HCT116 (cell line): ENCODE results near the gene GSTM5. TPM values are rescaled to one million over a fixed set of nuclear protein-coding genes. Genes with fewer than 3 reads are reported as not detected.
A peak's percentile ranks its signal among the peaks of the same experiment; 100 is the strongest.

Experiments used
- ATAC-seq: fragments of 200-7000 bp; cut with Tn5 transposase; 2 replicates; pipeline ENCODE4 v1.9.1; 2020; ENCODE audit warnings: mild to moderate bottlenecking, moderate library complexity
- BruUV-seq: library from RNA; stranded (reverse); fragments of 400-500 nt; replicated peaks from 2 replicates; lab custom pipeline; 2021; lab: Mats Ljungman, UMichigan
- CTCF ChIA-PET: fragments of 300-600 bp; sonication (Branson Sonifier 250); formaldehyde crosslinking; loops from one replicate; lab custom pipeline; 2021; ENCODE audit warnings: antibody characterized with exemption; lab: Charles Lee
- POLR2A ChIA-PET: fragments of 300-600, 350-600 bp; sonication (Branson Sonifier 250); formaldehyde crosslinking; loops from one replicate; lab custom pipeline; 2021; ENCODE audit warnings: antibody characterized with exemption; lab: Charles Lee
- RAD21 ChIA-PET, 2 experiments: fragments of 300-600 bp; sonication (Branson Sonifier 250); formaldehyde crosslinking; loops; one replicate each; lab custom pipeline; 2023; ENCODE audit warnings: low total read pairs in 2 of 2; ENCODE audit not compliant: uncharacterized antibody in 2 of 2, unreplicated experiment in 2 of 2, low non-redundant PET in 1 of 2; lab: Charles Lee
- DNase-seq: peaks from one replicate; pipeline ENCODE4 v3.0.0-alpha.2; 2010; ENCODE audit warnings: low read depth, low spot score
- H2AFZ ChIP-seq: fragments of 200-600 bp; shearing (Covaris generic), sonication (generic); 2 replicates; pipeline ENCODE4 v1.6.1; 2017; ENCODE audit warnings: low read depth, mixed run types, mixed read lengths, antibody characterized with exemption, low read length; ENCODE audit not compliant: poor library complexity, severe bottlenecking
- H3K27ac ChIP-seq: 2 replicates; pipeline ENCODE4 v1.5.1; 2012; ENCODE audit warnings: low read depth, low read length
- H3K27me3 ChIP-seq: fragments of 200-600 bp; sonication (generic); 2 replicates; pipeline ENCODE4 v1.6.1; 2016; ENCODE audit warnings: mixed run types, low read length, mixed read lengths; ENCODE audit not compliant: insufficient read depth
- H3K36me3 ChIP-seq, 2 experiments: fragments of 200-500 bp in 1 of 2; fragments of 200-600 bp in 1 of 2; sonication (Bioruptor generic) in 1 of 2; sonication (generic) in 1 of 2; 2 replicates each; pipeline versions ENCODE4 v1.5.1 to v1.6.1; 2014 to 2016; ENCODE audit warnings: low read length in 2 of 2, inconsistent platforms in 1 of 2, mixed read lengths in 1 of 2, mixed run types in 1 of 2; ENCODE audit not compliant: insufficient read depth in 2 of 2, control insufficient read depth in 1 of 2
- H3K4me1 ChIP-seq, 2 experiments: fragments of 200-600 bp in 1 of 2; sonication (generic) in 1 of 2; 2 replicates each; pipeline versions ENCODE4 v1.5.1 to v1.6.1; 2012 to 2017; ENCODE audit warnings: low read length in 2 of 2, inconsistent platforms in 1 of 2, mild to moderate bottlenecking in 1 of 2, mixed read lengths in 1 of 2, mixed run types in 1 of 2, moderate library complexity in 1 of 2; ENCODE audit not compliant: insufficient read depth in 2 of 2, control insufficient read depth in 1 of 2
- H3K4me2 ChIP-seq: fragments of 200-600 bp; sonication (generic); 2 replicates; pipeline ENCODE4 v1.6.1; 2017; ENCODE audit warnings: mixed run types, low read length, mixed read lengths
- H3K4me3 ChIP-seq, 2 experiments: fragments of 200-600 bp in 1 of 2; sonication (generic) in 1 of 2; replicated peaks in 1 of 2; 2 replicates each; pipeline ENCODE4 v1.5.1; 2011 to 2016; ENCODE audit warnings: low read length in 2 of 2, control low read depth in 1 of 2, low read depth in 1 of 2, mild to moderate bottlenecking in 1 of 2, mixed read lengths in 1 of 2, mixed run types in 1 of 2
- H3K79me2 ChIP-seq: fragments of 200-600 bp; sonication (generic); 2 replicates; pipeline ENCODE4 v1.6.1; 2017; ENCODE audit warnings: mild to moderate bottlenecking, mixed run types, low read length, moderate library complexity, mixed read lengths; ENCODE audit not compliant: insufficient read depth
- H3K9ac ChIP-seq: fragments of 200-600 bp; sonication (generic); 2 replicates; pipeline ENCODE4 v1.6.1; 2016; ENCODE audit warnings: low read length, mixed read lengths
- H3K9me2 ChIP-seq: fragments of 200-600 bp; sonication (generic), shearing (Covaris generic); 2 replicates; pipeline ENCODE4 v1.6.1; 2017; ENCODE audit warnings: mixed run types, mild to moderate bottlenecking, moderate library complexity; ENCODE audit not compliant: insufficient read depth
- H3K9me3 ChIP-seq, 2 experiments: fragments of 200-500 bp in 1 of 2; fragments of 200-600 bp in 1 of 2; sonication (Bioruptor generic) in 1 of 2; sonication (generic) in 1 of 2; 2 replicates each; pipeline ENCODE4 v1.6.1; 2014 to 2017; ENCODE audit warnings: low read length in 2 of 2, mixed read lengths in 2 of 2, inconsistent platforms in 1 of 2, low read depth in 1 of 2, mild to moderate bottlenecking in 1 of 2, mixed run types in 1 of 2, moderate library complexity in 1 of 2; ENCODE audit not compliant: control insufficient read depth in 1 of 2, insufficient read depth in 1 of 2
- H4K20me1 ChIP-seq: fragments of 200-600 bp; sonication (generic), shearing (Covaris generic); 2 replicates; pipeline ENCODE4 v1.6.1; 2017; ENCODE audit warnings: mixed run types, mild to moderate bottlenecking, moderate library complexity; ENCODE audit not compliant: insufficient read depth
- CBX3 ChIP-seq: IDR thresholded peaks from 2 replicates; pipeline ENCODE4 v1.6.1; 2012; ENCODE audit warnings: low read depth
- ELF1 ChIP-seq: IDR thresholded peaks from 2 replicates; pipeline ENCODE4 v1.6.1; 2012; ENCODE audit warnings: low read depth, borderline replicate concordance
- EZH2 ChIP-seq: fragments of 200-600 bp; sonication (generic); IDR thresholded peaks from 2 replicates; pipeline ENCODE4 v1.6.1; 2017; ENCODE audit warnings: antibody characterized with exemption, mixed run types
- FOSL1 ChIP-seq: IDR thresholded peaks from 2 replicates; pipeline ENCODE4 v1.6.1; 2012; ENCODE audit warnings: low read depth
- RAD21 ChIP-seq: IDR thresholded peaks from 2 replicates; pipeline ENCODE4 v1.6.1; 2012; ENCODE audit warnings: low read depth, mild to moderate bottlenecking
- intact Hi-C: fragments of 100-400 bp; cut with micrococcal nuclease; formaldehyde crosslinking; loops from 2 replicates; pipeline ENCODE4 v1.10.0; 2022
- total RNA-seq: library from RNA; stranded (reverse); gene quantifications from one replicate; pipeline ENCODE4 v1.2.1, GENCODE V29; 2021; ENCODE audit not compliant: unreplicated experiment
- TF ChIP-seq, protein P1 (sequence below), 3 experiments: fragments of 200-600 bp in 1 of 3; sonication (generic) in 1 of 3; IDR thresholded peaks in 2 of 3; conservative IDR thresholded peaks in 1 of 3; 2 replicates each; pipeline ENCODE4 v1.5.1; 2012 to 2017; ENCODE audit warnings: low read depth in 2 of 3, low read length in 2 of 3, antibody characterized with exemption in 1 of 3, borderline replicate concordance in 1 of 3, control low read depth in 1 of 3, mild to moderate bottlenecking in 1 of 3, mixed read lengths in 1 of 3, mixed run types in 1 of 3, moderate library complexity in 1 of 3; ENCODE audit not compliant: insufficient read depth in 1 of 3
- TF ChIP-seq, protein P2 (sequence below): IDR thresholded peaks from 2 replicates; pipeline ENCODE4 v1.6.1; 2012

GSTM5 gene
- total RNA-seq, 1 experiment from 2014 or later, result not detected

DNA sequence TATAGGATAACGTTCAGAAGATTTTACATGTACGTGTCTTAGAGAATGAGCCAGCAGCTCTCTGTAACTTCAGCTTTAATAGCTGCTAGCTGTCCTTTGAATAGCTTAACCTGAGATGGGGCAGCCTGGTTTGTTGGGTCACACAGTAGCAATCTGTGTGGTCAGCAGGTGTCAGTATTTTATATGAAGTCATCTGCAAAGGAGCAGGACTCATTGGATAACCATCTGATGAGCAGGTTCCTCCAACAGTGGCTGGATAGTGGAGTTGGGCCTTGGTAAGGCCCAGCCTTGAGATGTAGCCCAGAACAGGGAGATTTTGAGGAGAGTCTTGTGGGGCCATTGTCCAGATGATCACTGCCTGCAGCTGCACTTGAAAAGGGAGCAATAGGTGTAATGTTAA lies 6.4 kb downstream of the GSTM5 start:
- peak; percentile 95 for ATAC-seq
- POLR2A ChIA-PET, result no interaction called here
- no peak overlapping the region for H3K9ac ChIP-seq
- no TSS peak for BruUV-seq
- no peak overlapping the region for H2AFZ ChIP-seq
- intact Hi-C loops, result loop anchor here (1.0 to 5.0 kb wide), 2 partner anchors 55 to 264 kb away; partner anchors contain the start of gene AHCYL1
- TF ChIP-seq ELF1 (no peak), CBX3 (no peak), EZH2 (no peak), RAD21 (peak; percentile 74)
- TF ChIP-seq, protein P1, sequence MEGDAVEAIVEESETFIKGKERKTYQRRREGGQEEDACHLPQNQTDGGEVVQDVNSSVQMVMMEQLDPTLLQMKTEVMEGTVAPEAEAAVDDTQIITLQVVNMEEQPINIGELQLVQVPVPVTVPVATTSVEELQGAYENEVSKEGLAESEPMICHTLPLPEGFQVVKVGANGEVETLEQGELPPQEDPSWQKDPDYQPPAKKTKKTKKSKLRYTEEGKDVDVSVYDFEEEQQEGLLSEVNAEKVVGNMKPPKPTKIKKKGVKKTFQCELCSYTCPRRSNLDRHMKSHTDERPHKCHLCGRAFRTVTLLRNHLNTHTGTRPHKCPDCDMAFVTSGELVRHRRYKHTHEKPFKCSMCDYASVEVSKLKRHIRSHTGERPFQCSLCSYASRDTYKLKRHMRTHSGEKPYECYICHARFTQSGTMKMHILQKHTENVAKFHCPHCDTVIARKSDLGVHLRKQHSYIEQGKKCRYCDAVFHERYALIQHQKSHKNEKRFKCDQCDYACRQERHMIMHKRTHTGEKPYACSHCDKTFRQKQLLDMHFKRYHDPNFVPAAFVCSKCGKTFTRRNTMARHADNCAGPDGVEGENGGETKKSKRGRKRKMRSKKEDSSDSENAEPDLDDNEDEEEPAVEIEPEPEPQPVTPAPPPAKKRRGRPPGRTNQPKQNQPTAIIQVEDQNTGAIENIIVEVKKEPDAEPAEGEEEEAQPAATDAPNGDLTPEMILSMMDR (IDR thresholded peaks at IDR 0.05 in 2 of 3, conservative IDR thresholded peaks at IDR 0.05 in 1 of 3; ENCODE audit: borderline replicate concordance in 1 of 3, insufficient read depth in 1 of 3, low read depth in 2 of 3, low read length in 2 of 3), result peak in 2 of 3 experiments; percentile 15 to 58; a peak in 3 of 6 replicates
- TF ChIP-seq, all 23 proteins: peak for 2
- ChIA-PET RAD21 (interaction anchor here in 1 of 2 experiments (1.0 kb wide), 1 partner anchor 56 kb away, joined by 3 read pairs; no protein-coding TSS in a partner anchor), CTCF (interaction anchor here (1.0 to 1.5 kb wide), 6 partner anchors 9 to 266 kb away, joined by 3 to 10 read pairs (median 6); partner anchors contain the start of gene AHCYL1)
- Histone ChIP-seq H4K20me1 (no peaks in the 10 kb centered on the region), H3K27me3 (no peaks in the 10 kb centered on the region), H3K36me3 (no peaks in the 10 kb centered on the region), H3K9me2 (no peaks in the 10 kb centered on the region), H3K4me3 (no peak overlapping the region), H3K9me3 (no peaks in the 10 kb centered on the region), H3K27ac (no peak overlapping the region), H3K79me2 (no peaks in the 10 kb centered on the region), H3K4me1 (peaks cover 0 to 14% of the 10 kb centered on the region in 2 experiments; a peak in 2 of 4 replicates), H3K4me2 (no peak overlapping the region)
- DNase-seq, result peak; percentile 44

DNA sequence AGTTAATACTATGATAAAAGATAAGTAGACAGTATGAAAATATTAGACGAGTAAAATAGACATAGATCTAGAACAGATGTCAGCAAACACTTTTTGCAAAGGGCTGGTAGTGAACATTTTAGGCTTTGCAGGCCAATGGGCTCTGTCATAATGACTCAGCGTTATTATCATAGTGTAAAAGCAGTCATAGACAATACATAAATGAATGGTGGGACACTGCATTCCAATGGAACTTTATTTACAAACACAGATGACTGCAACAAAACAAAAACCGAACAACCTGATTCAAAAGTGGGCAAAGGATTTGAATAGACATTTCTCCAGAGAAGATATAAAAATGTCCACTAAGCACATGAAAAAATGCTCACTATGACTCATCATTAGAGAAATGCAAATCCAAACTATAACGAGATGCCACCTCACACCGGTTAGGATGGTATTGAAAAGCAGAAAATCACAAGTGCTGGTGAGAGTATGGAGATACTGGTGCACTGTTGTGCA lies 7.3 kb downstream of the GSTM5 start:
- intact Hi-C loops, result loop anchor here (5.0 kb wide), 1 partner anchor 263 kb away; the partner anchor contains the start of gene AHCYL1
- no peaks in the 10 kb centered on the region for H3K27me3 ChIP-seq
- POLR2A ChIA-PET, result no interaction called here
- TF ChIP-seq FOSL1, result peak; percentile 17; the same call in 1 of the 2 replicates
- TF ChIP-seq, protein P2, sequence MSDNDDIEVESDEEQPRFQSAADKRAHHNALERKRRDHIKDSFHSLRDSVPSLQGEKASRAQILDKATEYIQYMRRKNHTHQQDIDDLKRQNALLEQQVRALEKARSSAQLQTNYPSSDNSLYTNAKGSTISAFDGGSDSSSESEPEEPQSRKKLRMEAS, result no peak
- no peak overlapping the region for H3K4me3 ChIP-seq
- H3K79me2 ChIP-seq, result no peaks in the 10 kb centered on the region
- no peaks in the 10 kb centered on the region for H3K9me2 ChIP-seq
- peaks cover 0 to 14% of the 10 kb centered on the region in 2 experiments; a peak in 2 of 4 replicates for H3K4me1 ChIP-seq
- no peaks in the 10 kb centered on the region for H3K9me3 ChIP-seq
- no peak for ATAC-seq
- H3K4me2 ChIP-seq, result 0 out of 2 replicates have a peak overlapping the region, but pooled peaks have one; percentile 2
- no peaks in the 10 kb centered on the region for H4K20me1 ChIP-seq
- H3K9ac ChIP-seq, result no peak overlapping the region
- no peak for DNase-seq
- BruUV-seq, result no TSS peak
- RAD21 ChIA-PET, result no interaction called here
- H3K27ac ChIP-seq, result no peak overlapping the region
- CTCF ChIA-PET, result interaction anchor here (1.5 kb wide), 1 partner anchor 57 kb away, joined by 5 read pairs; no protein-coding TSS in a partner anchor
- H3K36me3 ChIP-seq, result no peaks in the 10 kb centered on the region
- H2AFZ ChIP-seq, result peak overlapping the region; percentile 56
